ENCODE measurements around the gene BIRC7. TPM values are rescaled to one million over a fixed set of nuclear protein-coding genes. Genes with fewer than 3 reads are reported as not detected.
"Not testable (repeated sequence)": the region's sequence is repeated elsewhere in the genome, so short reads cannot be mapped to it uniquely, and the experiment has no call there.

BIRC7 gene
- total and polyA plus RNA-seq, 2 donors (not counting 3 experiments of a cell fraction or from before 2014, with no cell fraction given), result not detected

DNA sequence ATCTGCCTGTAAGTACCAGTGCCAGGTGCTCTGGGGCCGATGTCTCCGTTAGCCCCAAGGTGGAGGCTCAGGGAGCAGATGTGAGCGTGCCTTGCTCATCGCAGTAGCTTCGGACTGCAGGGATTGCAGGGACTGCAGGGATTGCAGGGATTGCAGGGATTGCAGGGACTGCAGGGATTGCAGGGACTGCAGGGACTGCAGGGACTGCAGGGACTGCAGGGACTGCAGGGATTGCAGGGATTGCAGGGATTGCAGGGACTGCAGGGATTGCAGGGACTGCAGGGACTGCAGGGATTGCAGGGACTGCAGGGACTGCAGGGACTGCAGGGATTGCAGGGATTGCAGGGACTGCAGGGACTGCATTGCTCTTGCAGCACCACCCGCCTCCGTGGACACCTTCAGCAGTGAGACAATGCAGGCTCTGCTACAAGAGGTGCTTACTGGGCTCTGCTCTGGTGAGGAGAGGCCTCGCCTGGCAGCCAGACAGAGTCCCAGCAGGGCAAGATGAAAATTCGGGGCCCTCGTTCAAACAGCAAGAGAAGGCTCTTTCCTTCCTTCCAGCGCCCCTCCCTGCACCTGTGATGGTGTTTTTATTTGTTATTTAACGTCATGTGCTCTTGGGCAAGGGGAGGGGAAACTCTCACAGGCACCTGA lies 14.2 kb upstream of the BIRC7 start:
- H3K27ac ChIP-seq (ENCODE audit: insufficient read depth, low read depth, low read length); H3K9ac ChIP-seq (replicated peaks; ENCODE audit: extremely low read depth, insufficient read depth, low read length); BruUV-seq (replicated peaks); POLR2A ChIA-PET; H3K4me2 ChIP-seq (ENCODE audit: insufficient read depth, low read length); H3K4me1 ChIP-seq (ENCODE audit: control insufficient read depth, extremely low read depth, insufficient read depth, low read length); H4K20me1 ChIP-seq (replicated peaks; ENCODE audit: control insufficient read depth, extremely low read depth, insufficient read depth, low read length); H3K79me2 ChIP-seq (ENCODE audit: control insufficient read depth, insufficient read depth, low read length); H3K27me3 ChIP-seq (ENCODE audit: control insufficient read depth in 2 of 2, insufficient read depth in 2 of 2, low read length in 2 of 2); H2AFZ ChIP-seq (ENCODE audit: low read depth, low read length); H3K4me3 ChIP-seq (replicated peaks in 1 of 3; ENCODE audit: insufficient read depth in 1 of 3, low read depth in 1 of 3, low read length in 3 of 3); FAIRE-seq; H3K9me3 ChIP-seq (replicated peaks; ENCODE audit: control insufficient read depth, insufficient read depth, low read length); DNase-seq (ENCODE audit: low read depth, low spot score); dilution Hi-C loops (cut with MboI; ENCODE audit: extremely low pct_ligation_motif_present, low sequenced_read_pairs); H3K36me3 ChIP-seq (ENCODE audit: control insufficient read depth in 2 of 2, extremely low read depth in 1 of 2, insufficient read depth in 2 of 2, low read length in 2 of 2); H3K9me1 ChIP-seq (replicated peaks; ENCODE audit: control insufficient read depth, extremely low read depth, insufficient read depth, low read length): not testable (repeated sequence)
- CTCF ChIA-PET, result interaction anchor here (1.1 to 3.1 kb wide), 4 partner anchors 9 to 73 kb away, joined by 3 to 11 read pairs (median 6); no protein-coding TSS in a partner anchor
- intact Hi-C loops (cut with micrococcal nuclease), result loop anchor here (5.0 kb wide), 1 partner anchor 71 kb away; the partner anchor contains the start of gene COL20A1

DNA sequence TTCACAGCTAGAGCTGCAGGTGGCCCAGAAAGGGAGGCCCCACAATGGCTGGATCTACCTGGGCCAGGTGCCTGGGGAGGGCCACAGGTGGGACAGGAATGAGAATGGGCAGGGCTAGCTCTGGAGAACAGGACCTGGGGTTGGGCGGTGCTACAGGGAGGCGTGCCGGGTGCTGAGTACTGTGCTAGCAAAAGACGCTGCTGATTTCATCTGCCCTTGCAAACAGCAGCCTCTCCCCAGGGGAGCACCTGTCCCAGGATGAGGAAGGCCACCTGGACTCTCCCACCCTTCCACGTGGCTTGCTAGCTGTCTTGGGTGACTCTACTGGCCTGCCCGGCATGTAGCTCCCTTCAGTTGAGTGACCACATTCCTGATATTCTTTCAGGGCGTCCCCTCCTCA lies 13.2 kb upstream of the BIRC7 start:
- H4K20me1 ChIP-seq (replicated peaks; ENCODE audit: control insufficient read depth, extremely low read depth, insufficient read depth, low read length), result no peaks in the 10 kb centered on the region
- TF ChIP-seq POLR2AphosphoS5 (IDR thresholded peaks at IDR 0.05; ENCODE audit: insufficient read depth, low read depth, low read length) (no peak), EZH2 (IDR thresholded peaks at IDR 0.05; ENCODE audit: borderline replicate concordance, low read depth, low read length, severe bottlenecking) (no peak), POLR2A (IDR thresholded peaks at IDR 0.05; ENCODE audit: low read depth, low read length) (no peak), MYC (IDR thresholded peaks at IDR 0.05; ENCODE audit: low read depth, low read length) (no peak), FOS (IDR thresholded peaks at IDR 0.05; ENCODE audit: borderline replicate concordance, insufficient read depth, low read length) (no peak), GATA2 (IDR thresholded peaks at IDR 0.05; ENCODE audit: insufficient read depth, insufficient read length, low read depth, low read length) (no peak), JUN (IDR thresholded peaks at IDR 0.05; ENCODE audit: borderline replicate concordance, insufficient read depth, insufficient read length, low read depth) (no peak)
- TF ChIP-seq, protein P1, sequence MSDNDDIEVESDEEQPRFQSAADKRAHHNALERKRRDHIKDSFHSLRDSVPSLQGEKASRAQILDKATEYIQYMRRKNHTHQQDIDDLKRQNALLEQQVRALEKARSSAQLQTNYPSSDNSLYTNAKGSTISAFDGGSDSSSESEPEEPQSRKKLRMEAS (IDR thresholded peaks at IDR 0.05; ENCODE audit: insufficient read depth, insufficient read length), result no peak
- TF ChIP-seq, protein P2, sequence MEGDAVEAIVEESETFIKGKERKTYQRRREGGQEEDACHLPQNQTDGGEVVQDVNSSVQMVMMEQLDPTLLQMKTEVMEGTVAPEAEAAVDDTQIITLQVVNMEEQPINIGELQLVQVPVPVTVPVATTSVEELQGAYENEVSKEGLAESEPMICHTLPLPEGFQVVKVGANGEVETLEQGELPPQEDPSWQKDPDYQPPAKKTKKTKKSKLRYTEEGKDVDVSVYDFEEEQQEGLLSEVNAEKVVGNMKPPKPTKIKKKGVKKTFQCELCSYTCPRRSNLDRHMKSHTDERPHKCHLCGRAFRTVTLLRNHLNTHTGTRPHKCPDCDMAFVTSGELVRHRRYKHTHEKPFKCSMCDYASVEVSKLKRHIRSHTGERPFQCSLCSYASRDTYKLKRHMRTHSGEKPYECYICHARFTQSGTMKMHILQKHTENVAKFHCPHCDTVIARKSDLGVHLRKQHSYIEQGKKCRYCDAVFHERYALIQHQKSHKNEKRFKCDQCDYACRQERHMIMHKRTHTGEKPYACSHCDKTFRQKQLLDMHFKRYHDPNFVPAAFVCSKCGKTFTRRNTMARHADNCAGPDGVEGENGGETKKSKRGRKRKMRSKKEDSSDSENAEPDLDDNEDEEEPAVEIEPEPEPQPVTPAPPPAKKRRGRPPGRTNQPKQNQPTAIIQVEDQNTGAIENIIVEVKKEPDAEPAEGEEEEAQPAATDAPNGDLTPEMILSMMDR (IDR thresholded peaks at IDR 0.05; ENCODE audit: extremely low read depth in 1 of 2, insufficient read depth in 1 of 2, low read depth in 1 of 2, low read length in 2 of 2), result no peak
- H2AFZ ChIP-seq (ENCODE audit: low read depth, low read length), result no peak overlapping the region
- H3K9me1 ChIP-seq (replicated peaks; ENCODE audit: control insufficient read depth, extremely low read depth, insufficient read depth, low read length), result no peaks in the 10 kb centered on the region
- FAIRE-seq (no peak), DNase-seq (ENCODE audit: low read depth, low spot score) (no peak)
- POLR2A ChIA-PET, result no interaction called here
- no TSS peak for BruUV-seq (replicated peaks)
- H3K36me3 ChIP-seq (ENCODE audit: control insufficient read depth in 2 of 2, extremely low read depth in 1 of 2, insufficient read depth in 2 of 2, low read length in 2 of 2), result no peaks in the 10 kb centered on the region
- CTCF ChIA-PET, result interaction anchor here (1.2 to 4.8 kb wide), 21 partner anchors 10 to 160 kb away, joined by 4 to 116 read pairs (median 8); partner anchors contain the start of genes ARFGAP1, BIRC7, COL20A1 and NKAIN4
- no peak overlapping the region for H3K9ac ChIP-seq (replicated peaks; ENCODE audit: extremely low read depth, insufficient read depth, low read length)
- dilution Hi-C loops (cut with MboI; ENCODE audit: extremely low pct_ligation_motif_present, low sequenced_read_pairs), result no loop called here
- no peak overlapping the region for H3K27ac ChIP-seq (ENCODE audit: insufficient read depth, low read depth, low read length)
- intact Hi-C loops (cut with micrococcal nuclease), result loop anchor here (5.0 kb wide), 1 partner anchor 70 kb away; the partner anchor contains the start of gene COL20A1
- no peaks in the 10 kb centered on the region for H3K9me3 ChIP-seq (replicated peaks; ENCODE audit: control insufficient read depth, insufficient read depth, low read length)
- no peaks in the 10 kb centered on the region for H3K79me2 ChIP-seq (ENCODE audit: control insufficient read depth, insufficient read depth, low read length)
- H3K4me1 ChIP-seq (ENCODE audit: control insufficient read depth, extremely low read depth, insufficient read depth, low read length), result no peaks in the 10 kb centered on the region
- H3K4me2 ChIP-seq (ENCODE audit: insufficient read depth, low read length), result no peak overlapping the region
- no peak overlapping the region for H3K4me3 ChIP-seq (replicated peaks in 1 of 3; ENCODE audit: insufficient read depth in 1 of 3, low read depth in 1 of 3, low read length in 3 of 3)
- no peaks in the 10 kb centered on the region for H3K27me3 ChIP-seq (ENCODE audit: control insufficient read depth in 2 of 2, insufficient read depth in 2 of 2, low read length in 2 of 2)

All from endothelial cell of umbilical vein (primary cell).